Caki2 (cell line): ENCODE data around the gene GPR183. TPM values are rescaled to one million over a fixed set of nuclear protein-coding genes. Genes with fewer than 3 reads are reported as not detected.

Experiments used
- DNase-seq: peaks from one replicate; pipeline ENCODE4 v3.0.0-alpha.2; 2015; ENCODE audit warnings: low read depth
- in situ Hi-C: cut with HindIII; loops from 2 replicates; pipeline ENCODE4 v1.10.0; 2016; ENCODE audit warnings: low sequenced_read_pairs, low pct_unique_long_range_greater_than_20kb, mixed read lengths
- total RNA-seq: library from RNA; depleted of rRNA; stranded (reverse); fragments of >200 nt; shearing (Covaris generic); gene quantifications from 2 replicates; pipeline ENCODE4 v1.2.3, GENCODE V29; 2014; ENCODE audit warnings: low replicate concordance; rRNA removed

GPR183 gene
- total RNA-seq = not detected in 2 replicates

GRCh38 chr13:99307247-99307646 lies at the start of gene GPR183:
Gene GPR183, minus strand, starts transcription at chr13:99307399. Its CDS starts 11,254 bp downstream, at chr13:99296145.
- peak; percentile 15 for DNase-seq
- in situ Hi-C loops = no loop called here

GRCh38 chr13:99356262-99357091 lies 49.3 kb upstream of the GPR183 start:
- no peak for DNase-seq
- in situ Hi-C loops = no loop called here

- in situ Hi-C loops = no loop called here
- DNase-seq = no peak
Observed at GRCh38 chr13:99356012-99356261, 48.7 kb upstream of the GPR183 start.

GRCh38 chr13:99355267-99356011 lies 48.2 kb upstream of the GPR183 start:
- in situ Hi-C loops = no loop called here
- no peak for DNase-seq

GRCh38 chr13:99354371-99354951 lies 47.3 kb upstream of the GPR183 start:
- in situ Hi-C loops = no loop called here
- DNase-seq = no peak

GRCh38 chr13:99353836-99354235 lies 46.6 kb upstream of the GPR183 start:
- no peak for DNase-seq
- in situ Hi-C loops = no loop called here

- in situ Hi-C loops = no loop called here
- no peak for DNase-seq
Observed at GRCh38 chr13:99353246-99353600, 46.0 kb upstream of the GPR183 start.

GRCh38 chr13:99352351-99353245 lies 45.4 kb upstream of the GPR183 start:
- DNase-seq = no peak
- in situ Hi-C loops = no loop called here

- no peak for DNase-seq
- in situ Hi-C loops = no loop called here
Observed at GRCh38 chr13:99351772-99352171, 44.6 kb upstream of the GPR183 start.

GRCh38 chr13:99350191-99350590 lies 43.0 kb upstream of the GPR183 start:
- no peak for DNase-seq
- in situ Hi-C loops = no loop called here

- no peak for DNase-seq
Observed at GRCh38 chr13:99347911-99348451, 40.8 kb upstream of the GPR183 start.

GRCh38 chr13:99347335-99347878 lies 40.2 kb upstream of the GPR183 start:
- no peak for DNase-seq
- in situ Hi-C loops = no loop called here

More at GRCh38 chr13:99347911-99348451, 40.8 kb upstream of the GPR183 start:
- in situ Hi-C loops = no loop called here

GRCh38 chr13:99346335-99347042 lies 39.3 kb upstream of the GPR183 start:
- in situ Hi-C loops = no loop called here
- DNase-seq = no peak

- in situ Hi-C loops = no loop called here
- no peak for DNase-seq
Observed at GRCh38 chr13:99345345-99345744, 38.1 kb upstream of the GPR183 start.

- in situ Hi-C loops = no loop called here
- DNase-seq = no peak
Observed at GRCh38 chr13:99344610-99345208, 37.5 kb upstream of the GPR183 start.

GRCh38 chr13:99342723-99343315 lies 35.6 kb upstream of the GPR183 start:
- DNase-seq = no peak
- in situ Hi-C loops = no loop called here
